Upper lobe of right lung (tissue), 1 donor: ENCODE measurements around the gene TRIM23. TPM values are rescaled to one million over a fixed set of nuclear protein-coding genes. Genes with fewer than 3 reads are reported as not detected.

Experiments
- ATAC-seq: fragments of 200-7000 bp; cut with Tn5 transposase; one replicate; pipeline ENCODE4 v1.9.1; 2020; ENCODE audit warnings: mild to moderate bottlenecking, moderate library complexity
- DNase-seq: peaks from one replicate; pipeline ENCODE4 v3.0.0-alpha.2; 2020
- H3K27ac ChIP-seq: fragments of 200-600 bp; one replicate; pipeline ENCODE4 v1.8.0; 2022
- H3K27me3 ChIP-seq: fragments of 200-600 bp; one replicate; pipeline ENCODE4 v1.8.0; 2022; ENCODE audit warnings: mild to moderate bottlenecking
- H3K36me3 ChIP-seq: fragments of 200-600 bp; one replicate; pipeline ENCODE4 v1.8.0; 2022
- H3K4me1 ChIP-seq: fragments of 200-600 bp; one replicate; pipeline ENCODE4 v1.8.0; 2022
- H3K4me3 ChIP-seq: fragments of 200-600 bp; one replicate; pipeline ENCODE4 v1.8.0; 2022; ENCODE audit warnings: mild to moderate bottlenecking
- H3K9me3 ChIP-seq: fragments of 200-600 bp; one replicate; pipeline ENCODE4 v1.8.0; 2022
- intact Hi-C: fragments of 100-400 bp; cut with DNase I; formaldehyde crosslinking; loops from one replicate; pipeline ENCODE4 v1.11.0; 2022
- total RNA-seq: library from RNA; stranded (reverse); fragmentation: NEBNext Ultra II Directional; extraction: Animal tissue kit (Norgen Biotek cat#: 25700); gene quantifications from one replicate; pipeline ENCODE4 v1.2.1, GENCODE V29; 2021
- TF ChIP-seq, protein P1 (sequence below): fragments of 200-600 bp; IDR thresholded peaks from one replicate; pipeline ENCODE4 v1.8.0; 2022; ENCODE audit warnings: antibody characterized with exemption
- donor health status: DM: no; HTN: yes; CAD: no; lungs with severe emphysema.

TRIM23 gene
- total RNA-seq, 1 donor from 2014 or later, result 14.7 TPM

GRCh38 chr5:65548281-65548680 is 75.9 kb downstream of the TRIM23 start:
- Histone ChIP-seq H3K27me3 (no peaks in the 10 kb centered on the region), H3K36me3 (no peaks in the 10 kb centered on the region), H3K4me1 (no peaks in the 10 kb centered on the region), H3K27ac (no peak overlapping the region), H3K9me3 (no peaks in the 10 kb centered on the region), H3K4me3 (no peak overlapping the region)
- TF ChIP-seq, protein P1, sequence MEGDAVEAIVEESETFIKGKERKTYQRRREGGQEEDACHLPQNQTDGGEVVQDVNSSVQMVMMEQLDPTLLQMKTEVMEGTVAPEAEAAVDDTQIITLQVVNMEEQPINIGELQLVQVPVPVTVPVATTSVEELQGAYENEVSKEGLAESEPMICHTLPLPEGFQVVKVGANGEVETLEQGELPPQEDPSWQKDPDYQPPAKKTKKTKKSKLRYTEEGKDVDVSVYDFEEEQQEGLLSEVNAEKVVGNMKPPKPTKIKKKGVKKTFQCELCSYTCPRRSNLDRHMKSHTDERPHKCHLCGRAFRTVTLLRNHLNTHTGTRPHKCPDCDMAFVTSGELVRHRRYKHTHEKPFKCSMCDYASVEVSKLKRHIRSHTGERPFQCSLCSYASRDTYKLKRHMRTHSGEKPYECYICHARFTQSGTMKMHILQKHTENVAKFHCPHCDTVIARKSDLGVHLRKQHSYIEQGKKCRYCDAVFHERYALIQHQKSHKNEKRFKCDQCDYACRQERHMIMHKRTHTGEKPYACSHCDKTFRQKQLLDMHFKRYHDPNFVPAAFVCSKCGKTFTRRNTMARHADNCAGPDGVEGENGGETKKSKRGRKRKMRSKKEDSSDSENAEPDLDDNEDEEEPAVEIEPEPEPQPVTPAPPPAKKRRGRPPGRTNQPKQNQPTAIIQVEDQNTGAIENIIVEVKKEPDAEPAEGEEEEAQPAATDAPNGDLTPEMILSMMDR, result no peak
- intact Hi-C loops, result no loop called here
- DNase-seq, result no peak
- no peak for ATAC-seq

- TF ChIP-seq, protein P1, result no peak
- no peaks in the 10 kb centered on the region for H3K4me1 ChIP-seq
- H3K36me3 ChIP-seq, result no peaks in the 10 kb centered on the region
- H3K4me3 ChIP-seq, result no peak overlapping the region
- no peak for ATAC-seq
- H3K9me3 ChIP-seq, result no peaks in the 10 kb centered on the region
- intact Hi-C loops, result no loop called here
- no peak for DNase-seq
- H3K27me3 ChIP-seq, result no peaks in the 10 kb centered on the region
- H3K27ac ChIP-seq, result no peak overlapping the region
These were observed 78.0 kb downstream of the TRIM23 start for GRCh38 chr5:65546141-65546540.

- H3K4me1 ChIP-seq, result no peaks in the 10 kb centered on the region
- intact Hi-C loops, result no loop called here
- no peaks in the 10 kb centered on the region for H3K36me3 ChIP-seq
- no peak overlapping the region for H3K4me3 ChIP-seq
- no peak for ATAC-seq
- DNase-seq, result no peak
- TF ChIP-seq, protein P1, result no peak
- no peaks in the 10 kb centered on the region for H3K9me3 ChIP-seq
- H3K27me3 ChIP-seq, result no peaks in the 10 kb centered on the region
- H3K27ac ChIP-seq, result no peak overlapping the region
These were observed 79.7 kb downstream of the TRIM23 start for GRCh38 chr5:65544473-65544872.

DNA sequence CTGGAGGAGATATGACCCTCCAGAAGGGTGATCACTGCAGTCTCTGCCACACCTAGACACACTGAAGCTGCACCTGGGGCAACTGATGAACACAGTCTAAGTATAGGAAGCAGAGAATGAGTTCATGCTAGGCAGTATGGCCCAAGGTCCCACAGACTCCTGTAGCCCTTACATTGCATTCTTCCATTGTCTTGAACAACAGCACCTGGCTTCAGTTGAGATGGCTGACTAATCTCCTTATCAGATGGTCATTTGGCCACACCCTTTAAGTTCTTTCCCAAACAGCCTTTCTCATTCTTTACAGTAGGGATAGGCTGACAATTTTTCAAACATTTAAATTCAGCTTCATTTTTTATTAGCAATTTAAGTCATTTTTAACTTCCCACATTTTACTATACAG is 84.3 kb downstream of the TRIM23 start:
- ATAC-seq, result no peak
- intact Hi-C loops, result no loop called here
- H3K36me3 ChIP-seq, result no peaks in the 10 kb centered on the region

More for the DNA sequence above, 84.3 kb downstream of the TRIM23 start:
- no peaks in the 10 kb centered on the region for H3K27me3 ChIP-seq
- no peak for DNase-seq
- no peaks in the 10 kb centered on the region for H3K4me1 ChIP-seq
- H3K27ac ChIP-seq, result no peak overlapping the region
- no peaks in the 10 kb centered on the region for H3K9me3 ChIP-seq
- no peak overlapping the region for H3K4me3 ChIP-seq
- TF ChIP-seq, protein P1, result no peak

Other genes with a start within 250 kb of the TRIM23 start
- gene ADAMTS6, start 142.4 kb downstream of the TRIM23 start, total RNA-seq, result 2.3 TPM
- 2.3 TPM for gene CENPK, start 61.2 kb downstream of the TRIM23 start, total RNA-seq
- gene PPWD1, start 61.0 kb downstream of the TRIM23 start, total RNA-seq, result 33.6 TPM
- gene SHLD3, start 694 bp upstream of the TRIM23 start, total RNA-seq, result 3.4 TPM
- 19.6 TPM for gene TRAPPC13, start 694 bp upstream of the TRIM23 start, total RNA-seq
- gene SGTB, start 97.8 kb upstream of the TRIM23 start, total RNA-seq, result 10.8 TPM
- 15.8 TPM for gene NLN, start 97.9 kb upstream of the TRIM23 start, total RNA-seq